CD4-positive, CD25-positive, alpha-beta regulatory T cell (primary cell): ENCODE data around the gene ROM1. TPM values are rescaled to one million over a fixed set of nuclear protein-coding genes. Genes with fewer than 3 reads are reported as not detected.

Experiments used
- ATAC-seq, 2 donors: fragments of 150-1000 bp; cut with Tn5 transposase; one replicate each; pipeline ENCODE4 v1.10.0; 2021; ENCODE audit warnings: low read depth in 2 of 2, moderate number of reproducible peaks in 2 of 2, moderate library complexity in 1 of 2
- DNase-seq, 3 donors: peaks; one replicate each; pipeline versions ENCODE4 v3.0.0 to v3.0.0-alpha.2; 2012 to 2022; ENCODE audit warnings: mixed read lengths in 1 of 3
- H3K27ac ChIP-seq: one replicate; pipeline ENCODE4 v1.7.0; 2013; ENCODE audit warnings: mild to moderate bottlenecking, low read length; ENCODE audit not compliant: insufficient read depth, poor library complexity, severe bottlenecking
- H3K27me3 ChIP-seq: one replicate; pipeline ENCODE4 v1.7.0; 2013; ENCODE audit warnings: low read length; ENCODE audit not compliant: control insufficient read depth, insufficient read depth
- H3K36me3 ChIP-seq: one replicate; pipeline ENCODE4 v1.7.0; 2013; ENCODE audit warnings: mild to moderate bottlenecking, low read length, moderate library complexity; ENCODE audit not compliant: control insufficient read depth, insufficient read depth
- H3K4me1 ChIP-seq: 2 replicates; pipeline ENCODE4 v1.7.0; 2013; ENCODE audit warnings: mild to moderate bottlenecking, low read length; ENCODE audit not compliant: insufficient read depth, control insufficient read depth, poor library complexity, severe bottlenecking
- H3K4me3 ChIP-seq: one replicate; pipeline ENCODE4 v1.7.0; 2013; ENCODE audit warnings: low read depth, mild to moderate bottlenecking, low read length, moderate library complexity
- H3K9me3 ChIP-seq, 2 experiments: 1 replicate in 1 of 2; 2 replicates in 1 of 2; pipeline ENCODE4 v1.7.0; 2013; ENCODE audit warnings: low read length in 2 of 2, mild to moderate bottlenecking in 1 of 2, moderate library complexity in 1 of 2; ENCODE audit not compliant: control insufficient read depth in 2 of 2
- H3K27ac Mint-ChIP-seq, 3 donors: one replicate each; pipeline ENCODE4 v1.8.0; 2020 to 2022; ENCODE audit warnings: mild to moderate bottlenecking in 3 of 3, mixed read lengths in 3 of 3, moderate library complexity in 2 of 3
- H3K27me3 Mint-ChIP-seq: one replicate; pipeline ENCODE4 v1.8.0; 2022; ENCODE audit warnings: mild to moderate bottlenecking, mixed read lengths
- H3K36me3 Mint-ChIP-seq: one replicate; pipeline ENCODE4 v1.8.0; 2020; ENCODE audit warnings: mixed read lengths
- H3K4me1 Mint-ChIP-seq, 4 donors: one replicate each; pipeline ENCODE4 v1.8.0; 2020 to 2022; ENCODE audit warnings: mixed read lengths in 4 of 4, mild to moderate bottlenecking in 1 of 4
- H3K4me3 Mint-ChIP-seq, 4 donors: one replicate each; pipeline ENCODE4 v1.8.0; 2020 to 2022; ENCODE audit warnings: mild to moderate bottlenecking in 4 of 4, mixed read lengths in 4 of 4, moderate library complexity in 3 of 4
- H3K9me3 Mint-ChIP-seq, 7 donors: one replicate each; pipeline ENCODE4 v1.8.0; 2020 to 2022; ENCODE audit warnings: mixed read lengths in 7 of 7, mild to moderate bottlenecking in 3 of 7, moderate library complexity in 2 of 7
- polyA plus RNA-seq, 4 donors: library from polyadenylated mRNA; unstranded; fragments of 300-500 nt; fragmentation: Illumina TruSeq; gene quantifications; one replicate each; pipeline ENCODE4 v1.2.3, GENCODE V29; 2021
- total RNA-seq: library from RNA; stranded (reverse); gene quantifications from one replicate; pipeline ENCODE4 v1.2.3, GENCODE V29; 2022

Gene ROM1
- total and polyA plus RNA-seq, 5 donors from 2014 or later = 0.41 to 1.9 (median 1.1) TPM

DNA sequence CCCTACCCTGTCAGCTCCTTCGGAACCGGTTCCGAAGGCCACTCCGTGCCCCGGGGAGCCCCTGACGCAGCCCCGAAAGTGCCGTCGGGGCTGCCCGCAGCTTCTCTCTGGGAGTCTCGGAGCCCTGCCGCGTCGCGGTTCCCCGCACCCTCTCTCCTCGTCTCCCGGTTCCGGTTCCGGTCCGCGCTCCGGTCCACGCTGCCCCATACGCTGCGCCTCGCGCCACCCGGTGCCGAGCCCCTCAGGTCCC lies 12.0 kb upstream of the ROM1 start:
- peak overlapping the region; percentile 98 for H3K4me3 ChIP-seq
- DNase-seq = peak; percentile 40 to 53 (median 52)
- H3K9me3 ChIP-seq = no peaks in the 10 kb centered on the region
- peak overlapping the region; percentile 95 to 100 (median 96) for H3K4me3 Mint-ChIP-seq
- H3K4me1 ChIP-seq = peaks cover 48% of the 10 kb centered on the region
- H3K27me3 Mint-ChIP-seq = no peaks in the 10 kb centered on the region
- no peaks in the 10 kb centered on the region for H3K27me3 ChIP-seq
- H3K36me3 ChIP-seq = peaks cover 43% of the 10 kb centered on the region
- H3K27ac Mint-ChIP-seq = peak overlapping the region; percentile 96 to 97 (median 96)
- H3K36me3 Mint-ChIP-seq = peaks cover 44% of the 10 kb centered on the region
- H3K27ac ChIP-seq = peak overlapping the region; percentile 90
- peaks cover 11 to 65% (median 45%) of the 10 kb centered on the region in 4 donors for H3K4me1 Mint-ChIP-seq
- no peak for ATAC-seq
- no peaks in the 10 kb centered on the region for H3K9me3 Mint-ChIP-seq

DNA sequence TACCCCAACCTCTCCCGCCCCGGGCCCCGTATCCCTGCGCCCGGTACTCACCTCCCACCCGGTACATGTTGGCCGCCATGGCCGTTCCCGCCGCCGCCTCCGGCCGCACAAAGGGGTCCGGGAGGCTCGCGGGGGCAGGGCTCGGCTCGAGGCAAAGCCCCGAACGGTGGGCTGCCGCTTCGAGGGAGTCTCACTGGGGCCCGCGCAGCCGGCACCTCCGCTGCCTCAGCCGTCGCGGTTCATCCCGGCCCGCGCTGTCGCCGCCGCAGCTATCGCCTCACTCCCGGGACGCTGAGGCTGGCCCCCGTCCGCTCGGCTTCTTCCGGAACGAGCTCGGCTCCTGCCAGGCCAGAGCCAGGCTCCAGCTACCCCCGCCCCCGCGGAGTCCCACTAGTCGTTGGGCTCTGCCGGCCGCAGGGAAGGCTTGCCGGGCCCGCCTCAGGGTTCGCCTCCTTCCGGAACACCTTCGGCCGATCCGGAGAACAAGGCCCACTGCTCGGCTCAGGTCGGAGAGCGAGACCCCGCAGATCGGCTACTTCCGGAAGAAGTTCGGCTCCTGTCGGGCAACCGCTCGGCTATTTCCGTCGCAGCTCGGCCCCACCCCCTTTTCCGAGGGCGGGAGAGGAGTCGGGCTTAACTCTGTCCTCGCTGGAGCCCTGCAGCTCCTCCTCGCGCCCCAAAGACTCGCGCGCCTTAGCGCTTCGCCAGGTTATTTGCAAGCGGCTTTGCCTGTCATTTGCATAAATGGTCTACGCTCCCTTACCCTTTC lies 11.5 kb upstream of the ROM1 start, which contains the start of gene MTA2:
MTA2 (minus strand) TSS at position 494 of the 769 bp plus-strand sequence; CDS start at position 79, 415 bp downstream.
- no peaks in the 10 kb centered on the region for H3K27me3 ChIP-seq
- no peaks in the 10 kb centered on the region for H3K9me3 Mint-ChIP-seq
- peak within 1 kb of the TSS; percentile 90 for H3K27ac ChIP-seq
- peak within 1 kb of the TSS; percentile 96 to 97 (median 97) for H3K27ac Mint-ChIP-seq
- H3K36me3 Mint-ChIP-seq = peaks cover 47% of the 10 kb centered on the region
- no peaks in the 10 kb centered on the region for H3K9me3 ChIP-seq
- peak within 1 kb of the TSS; percentile 95 to 100 (median 96) for H3K4me3 Mint-ChIP-seq
- no peaks in the 10 kb centered on the region for H3K27me3 Mint-ChIP-seq
- peaks cover 38% of the 10 kb centered on the region for H3K36me3 ChIP-seq
- ATAC-seq (peak; percentile 75 to 78), DNase-seq (peak; percentile 98 to 100 (median 99))
- H3K4me1 ChIP-seq = peaks cover 48% of the 10 kb centered on the region
- H3K4me3 ChIP-seq = peak within 1 kb of the TSS; percentile 98
- H3K4me1 Mint-ChIP-seq = peaks cover 11 to 61% (median 46%) of the 10 kb centered on the region in 4 donors

DNA sequence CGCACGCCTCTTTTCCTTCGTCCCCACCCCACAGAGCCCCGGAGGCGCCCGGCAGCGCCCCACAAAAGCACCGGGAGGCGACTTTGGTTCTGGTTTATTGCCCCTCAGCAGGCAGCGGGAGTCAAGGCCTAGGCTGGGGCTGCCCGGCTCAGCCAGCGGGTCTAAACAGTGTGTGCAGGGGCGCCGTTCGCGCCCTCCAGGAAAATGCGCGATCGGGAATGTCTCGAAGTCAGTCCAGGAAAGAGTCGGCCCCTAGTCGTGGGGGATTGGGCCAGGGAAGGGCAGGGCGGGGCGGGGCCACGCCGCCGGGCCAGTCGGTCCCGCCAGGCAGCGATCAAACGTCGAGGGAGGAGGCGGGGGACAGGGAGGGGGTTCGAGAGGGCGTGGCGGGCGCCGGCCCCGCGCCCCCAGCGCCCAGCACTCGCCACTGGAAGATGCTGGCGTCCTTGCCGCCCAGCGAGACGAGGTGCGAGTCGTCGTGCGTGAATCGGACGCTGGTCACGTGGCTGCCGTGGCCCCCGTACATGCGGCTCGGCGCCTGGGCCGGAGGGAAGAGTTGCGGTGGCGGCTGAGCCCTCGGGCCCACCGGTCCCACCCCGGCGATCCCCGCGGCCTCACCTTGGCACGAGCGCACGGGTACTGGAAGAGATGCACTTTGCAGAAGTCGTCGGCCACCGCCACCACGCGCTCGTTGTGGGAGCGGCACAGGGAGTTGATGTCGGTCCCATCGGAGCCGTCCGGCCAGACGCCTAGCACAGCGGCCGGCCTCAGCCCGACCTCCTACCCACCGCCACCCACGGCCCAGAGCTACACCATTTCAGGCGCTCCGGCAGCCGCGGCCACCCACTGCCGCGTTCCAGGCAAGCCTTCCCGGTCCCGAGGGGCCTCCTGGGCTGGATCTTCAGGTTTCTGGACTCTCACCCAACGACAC lies 10.7 kb upstream of the ROM1 start:
- Histone ChIP-seq H3K27me3 (no peaks in the 10 kb centered on the region), H3K36me3 (peaks cover 30% of the 10 kb centered on the region), H3K4me1 (peaks cover 44% of the 10 kb centered on the region), H3K27ac (peak overlapping the region; percentile 90), H3K9me3 (no peaks in the 10 kb centered on the region), H3K4me3 (peak overlapping the region; percentile 57)
- H3K36me3 Mint-ChIP-seq = peaks cover 47% of the 10 kb centered on the region
- H3K4me3 Mint-ChIP-seq = peak overlapping the region; percentile 95 to 100 (median 96)
- ATAC-seq (no peak), DNase-seq (peak in 1 of 3 donors; percentile 40)
- peak overlapping the region; percentile 92 to 97 (median 96) for H3K27ac Mint-ChIP-seq
- no peaks in the 10 kb centered on the region for H3K9me3 Mint-ChIP-seq
- peaks cover 11 to 59% (median 44%) of the 10 kb centered on the region in 4 donors for H3K4me1 Mint-ChIP-seq
- H3K27me3 Mint-ChIP-seq = no peaks in the 10 kb centered on the region

DNA sequence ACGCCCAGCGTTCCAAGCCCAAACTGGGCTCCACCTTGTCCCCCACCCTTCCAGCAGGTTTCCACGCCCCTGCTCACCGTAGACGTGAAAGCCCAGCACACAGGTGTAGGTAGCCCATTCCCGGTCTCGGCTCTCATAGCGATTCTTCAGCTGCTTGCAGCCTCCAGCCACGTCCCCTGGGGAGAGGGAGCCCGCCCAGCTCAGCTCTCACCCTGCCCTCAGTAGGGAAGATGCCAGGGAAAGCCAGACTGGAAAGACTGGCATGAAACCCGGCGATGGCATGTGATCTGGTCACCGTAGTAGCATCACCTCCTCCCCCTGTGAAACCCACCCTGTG lies 10.0 kb upstream of the ROM1 start:
- Histone ChIP-seq H3K4me3 (no peak overlapping the region), H3K9me3 (no peaks in the 10 kb centered on the region), H3K36me3 (peaks cover 25% of the 10 kb centered on the region), H3K27me3 (no peaks in the 10 kb centered on the region), H3K27ac (no peak overlapping the region), H3K4me1 (peaks cover 38% of the 10 kb centered on the region)
- H3K9me3 Mint-ChIP-seq = no peaks in the 10 kb centered on the region
- H3K4me3 Mint-ChIP-seq = peak overlapping the region; percentile 82 to 95 (median 87)
- H3K27me3 Mint-ChIP-seq = no peaks in the 10 kb centered on the region
- DNase-seq (no peak), ATAC-seq (no peak)
- H3K27ac Mint-ChIP-seq = peak overlapping the region in 2 of 3 donors; percentile 52 to 85
- peaks cover 47% of the 10 kb centered on the region for H3K36me3 Mint-ChIP-seq
- peaks cover 11 to 59% (median 43%) of the 10 kb centered on the region in 4 donors for H3K4me1 Mint-ChIP-seq

DNA sequence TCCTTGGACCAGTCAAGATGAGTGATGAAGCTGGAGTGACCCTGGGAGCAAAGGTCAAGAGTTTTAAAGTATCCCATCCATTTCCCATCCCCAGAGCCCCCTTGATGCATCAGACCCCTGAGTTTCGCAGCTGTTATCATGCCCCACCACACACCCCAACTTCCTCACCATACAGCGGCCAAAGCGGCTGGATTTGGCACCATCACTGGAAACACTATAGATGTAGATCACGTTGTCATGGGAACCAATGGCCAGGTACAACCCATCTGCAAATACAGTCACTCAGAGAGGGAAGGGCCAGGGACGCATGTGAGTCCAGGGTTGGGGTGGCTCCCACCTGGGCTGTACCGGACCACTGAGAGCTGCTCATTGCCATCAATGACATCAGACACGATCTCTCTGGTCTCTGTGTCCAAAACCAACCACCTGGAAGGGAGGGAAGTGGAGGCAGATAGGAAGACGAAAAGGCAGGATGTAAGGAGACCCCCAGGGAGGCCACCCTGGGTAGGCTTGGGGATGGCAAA lies 9.2 kb upstream of the ROM1 start:
- no peak overlapping the region for H3K4me3 ChIP-seq
- H3K9me3 ChIP-seq = no peaks in the 10 kb centered on the region
- Mint-ChIP-seq H3K4me3 (peak overlapping the region; percentile 82 to 95 (median 87)), H3K9me3 (no peaks in the 10 kb centered on the region), H3K27ac (peak overlapping the region in 2 of 3 donors; percentile 56 to 85), H3K4me1 (peaks cover 11 to 58% (median 39%) of the 10 kb centered on the region in 4 donors), H3K36me3 (peaks cover 41% of the 10 kb centered on the region), H3K27me3 (no peaks in the 10 kb centered on the region)
- no peak for ATAC-seq
- peaks cover 30% of the 10 kb centered on the region for H3K4me1 ChIP-seq
- DNase-seq = no peak
- H3K36me3 ChIP-seq = peaks cover 26% of the 10 kb centered on the region
- H3K27ac ChIP-seq = no peak overlapping the region
- no peaks in the 10 kb centered on the region for H3K27me3 ChIP-seq

DNA sequence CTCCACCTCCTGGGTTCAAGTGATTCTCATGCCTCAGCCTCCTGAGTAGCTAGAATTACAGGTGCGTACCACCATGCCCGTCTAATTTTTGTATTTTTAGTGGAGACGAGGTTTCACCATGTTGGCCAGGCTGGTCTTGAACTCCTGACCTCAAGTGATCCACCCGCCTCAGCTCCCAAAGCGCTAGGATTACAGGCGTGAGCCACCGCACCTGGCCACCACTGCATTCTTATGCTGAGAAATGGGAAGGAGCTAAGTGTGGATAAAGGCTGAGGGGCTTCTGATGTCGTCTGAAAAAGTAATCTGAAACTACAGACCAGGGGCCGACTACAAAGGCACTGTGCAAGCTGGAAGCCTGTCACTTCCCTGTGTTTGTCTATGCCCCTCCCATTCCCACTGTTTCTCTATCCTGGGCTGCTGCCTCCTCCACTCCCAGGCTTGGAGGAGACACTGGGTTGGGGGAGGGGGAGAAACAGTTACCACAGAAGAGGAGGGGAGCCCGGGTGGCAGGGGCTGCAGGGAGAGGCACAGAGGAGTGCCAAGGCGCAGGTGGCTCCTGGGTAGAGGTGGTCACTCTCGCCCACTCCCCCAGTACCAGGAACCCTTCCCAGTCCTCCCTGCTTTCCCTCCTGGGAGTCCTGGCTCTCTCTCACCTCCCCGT lies 8.5 kb upstream of the ROM1 start:
- Histone ChIP-seq H3K9me3 (no peaks in the 10 kb centered on the region), H3K36me3 (peaks cover 26% of the 10 kb centered on the region), H3K27ac (no peak overlapping the region), H3K4me3 (no peak overlapping the region), H3K4me1 (peaks cover 24% of the 10 kb centered on the region), H3K27me3 (no peaks in the 10 kb centered on the region)
- ATAC-seq = no peak
- peaks cover 5 to 58% (median 36%) of the 10 kb centered on the region in 4 donors for H3K4me1 Mint-ChIP-seq
- peak overlapping the region in 2 of 3 donors; percentile 9 to 56 for H3K27ac Mint-ChIP-seq
- DNase-seq = no peak
- no peaks in the 10 kb centered on the region for H3K27me3 Mint-ChIP-seq
- H3K4me3 Mint-ChIP-seq = peak overlapping the region in 2 of 4 donors; percentile 91 to 95
- no peaks in the 10 kb centered on the region for H3K9me3 Mint-ChIP-seq
- H3K36me3 Mint-ChIP-seq = peaks cover 35% of the 10 kb centered on the region

DNA sequence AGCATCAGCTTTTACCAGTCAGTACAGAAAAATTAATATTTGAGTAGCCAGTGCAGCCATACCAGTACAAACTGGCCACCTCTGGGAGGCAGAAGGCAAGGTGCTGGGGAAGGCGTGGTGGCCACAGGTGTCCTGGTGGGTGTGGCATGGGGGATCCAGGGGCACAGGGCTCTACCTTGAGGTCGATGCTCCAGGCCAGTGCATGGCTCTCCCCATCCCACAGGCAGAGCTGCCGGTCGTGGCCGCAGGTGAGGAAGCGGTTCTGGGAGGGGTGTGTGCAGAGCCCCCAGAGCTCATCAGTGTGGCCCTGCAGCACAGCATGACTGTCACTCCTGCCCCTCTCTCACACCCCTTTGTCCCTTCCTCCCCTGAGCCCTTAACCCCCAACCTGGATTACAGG lies 7.6 kb upstream of the ROM1 start:
- H3K4me1 ChIP-seq = peaks cover 19% of the 10 kb centered on the region
- H3K9me3 Mint-ChIP-seq = no peaks in the 10 kb centered on the region
- H3K9me3 ChIP-seq = no peaks in the 10 kb centered on the region
- no peak overlapping the region for H3K27ac ChIP-seq
- ATAC-seq = no peak
- H3K4me3 ChIP-seq = no peak overlapping the region
- H3K27me3 ChIP-seq = no peaks in the 10 kb centered on the region
- no peak for DNase-seq
- peaks cover 0 to 56% (median 35%) of the 10 kb centered on the region in 4 donors for H3K4me1 Mint-ChIP-seq
- peaks cover 33% of the 10 kb centered on the region for H3K36me3 Mint-ChIP-seq
- H3K4me3 Mint-ChIP-seq = peak overlapping the region in 1 of 4 donors; percentile 67
- H3K27ac Mint-ChIP-seq = peak overlapping the region in 1 of 3 donors; percentile 25
- peaks cover 29% of the 10 kb centered on the region for H3K36me3 ChIP-seq
- H3K27me3 Mint-ChIP-seq = no peaks in the 10 kb centered on the region
